AG10803 (cell line): ENCODE results near the gene PPIF.
A peak's percentile ranks its signal among the peaks of the same experiment; 100 is the strongest.

Experiments
- DNase-seq: peaks from one replicate; pipeline ENCODE4 v3.0.0; 2010; ENCODE audit warnings: low read depth
- H3K4me3 ChIP-seq: 2 replicates; pipeline ENCODE4 v1.5.1; 2011; ENCODE audit warnings: mild to moderate bottlenecking, low read length, control low read depth
- TF ChIP-seq, protein P1 (sequence below): conservative IDR thresholded peaks from 2 replicates; pipeline ENCODE4 v1.5.1; 2011; ENCODE audit warnings: mild to moderate bottlenecking, low read length, control low read depth, inconsistent platforms

Gene PPIF

GRCh38 chr10:79380125-79380945 is 33.1 kb downstream of the PPIF start:
- DNase-seq, result peak; percentile 83

DNA sequence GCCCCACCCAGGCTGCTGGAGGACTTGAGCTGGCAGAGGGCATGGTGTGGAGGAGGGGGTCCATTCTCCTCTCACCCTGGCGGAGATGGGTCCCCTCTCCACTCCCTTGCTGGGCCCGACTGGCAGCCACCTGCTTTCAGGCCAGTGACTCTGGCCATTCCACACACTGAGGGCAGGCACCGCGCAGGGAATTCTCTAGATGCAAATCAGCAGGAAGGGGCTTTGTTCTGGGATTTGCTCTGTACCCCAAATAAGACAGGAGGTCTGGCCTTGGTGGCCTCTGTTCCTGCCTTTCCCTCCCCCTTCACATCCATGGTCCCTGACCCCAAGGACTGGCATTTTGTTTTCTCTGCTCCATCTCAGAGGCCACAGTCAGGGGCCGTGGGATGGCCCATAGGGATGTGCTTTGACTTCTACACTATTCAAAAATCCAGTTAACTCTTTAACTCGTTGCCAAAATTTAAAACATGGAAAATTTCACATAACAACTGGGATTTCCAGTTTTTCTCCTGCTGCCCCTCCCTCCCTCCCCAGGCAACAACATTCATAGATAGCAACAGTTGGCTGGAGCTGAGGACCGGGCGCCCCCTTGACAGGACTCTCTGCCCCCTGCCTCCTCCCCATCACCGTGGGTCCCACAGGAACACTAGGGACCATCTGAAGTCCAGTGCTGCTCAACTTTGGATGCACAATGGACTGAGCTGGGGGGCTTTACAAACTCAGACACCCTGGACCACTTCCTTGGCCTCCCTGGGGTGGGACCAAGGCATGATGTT is 33.9 kb downstream of the PPIF start:
- TF ChIP-seq, protein P1, sequence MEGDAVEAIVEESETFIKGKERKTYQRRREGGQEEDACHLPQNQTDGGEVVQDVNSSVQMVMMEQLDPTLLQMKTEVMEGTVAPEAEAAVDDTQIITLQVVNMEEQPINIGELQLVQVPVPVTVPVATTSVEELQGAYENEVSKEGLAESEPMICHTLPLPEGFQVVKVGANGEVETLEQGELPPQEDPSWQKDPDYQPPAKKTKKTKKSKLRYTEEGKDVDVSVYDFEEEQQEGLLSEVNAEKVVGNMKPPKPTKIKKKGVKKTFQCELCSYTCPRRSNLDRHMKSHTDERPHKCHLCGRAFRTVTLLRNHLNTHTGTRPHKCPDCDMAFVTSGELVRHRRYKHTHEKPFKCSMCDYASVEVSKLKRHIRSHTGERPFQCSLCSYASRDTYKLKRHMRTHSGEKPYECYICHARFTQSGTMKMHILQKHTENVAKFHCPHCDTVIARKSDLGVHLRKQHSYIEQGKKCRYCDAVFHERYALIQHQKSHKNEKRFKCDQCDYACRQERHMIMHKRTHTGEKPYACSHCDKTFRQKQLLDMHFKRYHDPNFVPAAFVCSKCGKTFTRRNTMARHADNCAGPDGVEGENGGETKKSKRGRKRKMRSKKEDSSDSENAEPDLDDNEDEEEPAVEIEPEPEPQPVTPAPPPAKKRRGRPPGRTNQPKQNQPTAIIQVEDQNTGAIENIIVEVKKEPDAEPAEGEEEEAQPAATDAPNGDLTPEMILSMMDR, result no peak
- no peak for DNase-seq

More at GRCh38 chr10:79380125-79380945, 33.1 kb downstream of the PPIF start:
- no peak overlapping the region for H3K4me3 ChIP-seq
- TF ChIP-seq, protein P1, result no peak

DNA sequence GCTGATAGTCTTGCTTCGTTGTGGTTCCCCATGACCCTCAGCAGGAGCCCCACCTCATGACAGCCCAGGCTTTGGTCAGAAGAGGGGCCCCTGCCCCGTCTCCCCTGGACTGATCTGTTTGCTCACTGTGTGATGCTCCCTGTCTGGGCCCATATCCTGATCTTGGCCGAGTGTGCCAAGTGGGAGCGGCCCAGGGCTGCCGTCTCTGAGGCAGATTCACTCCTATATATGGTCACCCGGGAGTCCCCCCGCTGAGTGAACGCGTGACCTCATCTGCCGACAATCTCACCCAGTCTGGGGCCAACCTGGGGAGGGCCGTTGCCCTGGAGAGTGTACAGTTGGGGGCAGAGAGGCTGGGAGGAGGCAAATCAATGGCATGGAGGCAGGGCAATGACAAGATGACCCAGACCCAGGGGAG is 34.5 kb downstream of the PPIF start:
- TF ChIP-seq, protein P1, result no peak

More for the DNA sequence above, 33.9 kb downstream of the PPIF start:
- H3K4me3 ChIP-seq, result no peak overlapping the region

DNA sequence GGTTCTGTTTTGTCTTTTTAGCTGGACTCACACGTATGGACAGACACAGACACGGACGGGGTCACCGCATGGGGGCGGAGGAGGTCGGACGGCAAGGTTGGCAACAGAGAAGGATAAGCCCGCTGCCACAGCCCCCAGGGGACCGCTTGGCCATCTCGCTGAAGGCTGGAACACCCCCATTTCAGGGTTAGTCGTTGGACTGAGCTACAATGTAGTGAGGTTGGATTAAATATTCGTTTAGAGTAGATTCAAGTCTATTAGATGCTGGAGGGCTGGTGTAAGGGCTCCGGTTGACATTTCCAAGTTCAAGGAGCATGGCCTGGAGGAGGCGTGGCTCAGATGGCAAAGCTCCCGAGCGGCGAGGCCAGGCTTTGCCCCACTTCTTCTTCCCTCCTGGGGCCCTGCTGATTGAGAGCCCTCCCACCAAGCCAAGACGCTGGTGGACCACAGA is 35.2 kb downstream of the PPIF start:
- TF ChIP-seq, protein P1, result no peak
- H3K4me3 ChIP-seq, result no peak overlapping the region
- DNase-seq, result no peak

More for the DNA sequence above, 34.5 kb downstream of the PPIF start:
- DNase-seq, result peak; percentile 87
- H3K4me3 ChIP-seq, result no peak overlapping the region

GRCh38 chr10:79383974-79384606 is 36.8 kb downstream of the PPIF start:
- no peak for DNase-seq
- H3K4me3 ChIP-seq, result no peak overlapping the region
- TF ChIP-seq, protein P1, result no peak

DNA sequence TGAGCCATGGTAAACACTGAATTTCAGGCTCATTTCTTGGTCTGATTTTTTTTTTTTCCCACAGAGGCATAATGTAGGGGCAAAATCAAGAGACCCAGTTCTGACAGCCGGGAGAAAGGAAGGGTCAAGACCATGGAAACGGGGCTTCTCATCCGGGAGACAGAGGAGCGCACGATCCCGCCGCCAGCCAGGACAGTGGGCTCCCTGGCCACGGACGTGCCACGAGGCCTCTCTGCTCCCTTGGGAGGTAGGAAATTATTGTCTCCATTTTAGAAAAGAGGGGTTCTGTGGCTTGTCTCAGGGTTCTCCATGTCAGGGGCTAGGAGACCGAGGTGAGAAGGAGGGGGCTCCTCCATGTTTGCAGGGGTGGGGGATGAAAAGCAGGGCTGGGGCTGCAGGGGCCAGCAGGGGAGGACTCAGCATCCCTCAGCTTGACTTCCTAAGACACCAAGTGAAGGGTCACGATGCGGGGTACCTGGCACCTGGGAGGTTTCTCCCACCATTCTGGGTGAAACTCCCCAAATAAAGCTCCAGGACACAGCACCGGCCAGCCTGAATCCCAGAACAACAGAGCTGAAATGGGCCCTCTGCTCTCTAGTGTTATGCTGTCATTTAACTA is 37.6 kb downstream of the PPIF start:
- H3K4me3 ChIP-seq, result no peak overlapping the region
- TF ChIP-seq, protein P1, result no peak
- DNase-seq, result no peak
